HepG2 (cell line): Measurements from ENCODE around the gene FURIN. TPM values are rescaled to one million over a fixed set of nuclear protein-coding genes. Genes with fewer than 3 reads are reported as not detected.

Source experiments
- AGO1 ChIP-seq: fragments of 200-400 bp; formaldehyde crosslinking; IDR thresholded peaks from 2 replicates; pipeline ENCODE4 v1.6.1; 2017; ENCODE audit warnings: mild to moderate bottlenecking, low read depth, low read length, moderate library complexity; ENCODE audit not compliant: poor library complexity, severe bottlenecking
- ELK4 ChIP-seq: sonication (generic); formaldehyde crosslinking; IDR thresholded peaks from 2 replicates; pipeline ENCODE4 v1.9.0; 2021; ENCODE audit warnings: missing genetic modification reagents, borderline replicate concordance
- GATAD2A ChIP-seq: IDR thresholded peaks from 2 replicates; pipeline ENCODE4 v1.6.1; 2016
- KAT8 ChIP-seq: IDR thresholded peaks from 2 replicates; pipeline ENCODE4 v1.6.1; 2016; ENCODE audit warnings: missing genetic modification reagents, missing compliant biosample characterization
- KDM4B ChIP-seq: sonication (generic); formaldehyde crosslinking; IDR thresholded peaks from 2 replicates; pipeline ENCODE4 v1.4.0; 2020; ENCODE audit warnings: missing genetic modification reagents
- MEIS2 ChIP-seq: sonication (generic); formaldehyde crosslinking; IDR thresholded peaks from 2 replicates; pipeline ENCODE4 v1.9.0; 2021; ENCODE audit warnings: mild to moderate bottlenecking, missing genetic modification reagents
- PCBP1 ChIP-seq: fragments of 200-400 bp; formaldehyde crosslinking; IDR thresholded peaks from 2 replicates; pipeline ENCODE4 v1.6.1; 2017; ENCODE audit warnings: mild to moderate bottlenecking, low read depth, low read length, borderline replicate concordance
- SETDB1 ChIP-seq: sonication (generic); formaldehyde crosslinking; IDR thresholded peaks from 2 replicates; pipeline ENCODE4 v1.5.1; 2020; ENCODE audit warnings: missing genetic modification reagents, mild to moderate bottlenecking, borderline replicate concordance
- SP5 ChIP-seq: IDR thresholded peaks from 2 replicates; pipeline ENCODE4 v1.6.1; 2016; ENCODE audit warnings: low read depth, borderline replicate concordance
- SSRP1 ChIP-seq: IDR thresholded peaks from 2 replicates; pipeline ENCODE4 v1.6.1; 2016; ENCODE audit warnings: control low read depth
- THAP7 ChIP-seq: sonication (generic); formaldehyde crosslinking; IDR thresholded peaks from 2 replicates; pipeline ENCODE4 v1.8.1; 2023; ENCODE audit warnings: mild to moderate bottlenecking, missing genetic modification reagents
- ZNF224 ChIP-seq: sonication (generic); formaldehyde crosslinking; IDR thresholded peaks from 2 replicates; pipeline ENCODE4 v1.5.0; 2020; ENCODE audit warnings: mild to moderate bottlenecking, missing genetic modification reagents
- ZNF331 ChIP-seq: sonication (generic); formaldehyde crosslinking; IDR thresholded peaks from 2 replicates; pipeline ENCODE4 v1.4.0; 2020; ENCODE audit warnings: missing genetic modification reagents
- ZNF350 ChIP-seq: sonication (generic); formaldehyde crosslinking; IDR thresholded peaks from 2 replicates; pipeline ENCODE4 v1.4.0; 2020; ENCODE audit warnings: mild to moderate bottlenecking, low read depth, missing genetic modification reagents, borderline replicate concordance
- ZNF468 ChIP-seq: sonication (generic); formaldehyde crosslinking; IDR thresholded peaks from 2 replicates; pipeline ENCODE4 v1.8.0; 2022; ENCODE audit warnings: mild to moderate bottlenecking, moderate library complexity, missing genetic modification reagents
- ZNF879 ChIP-seq: sonication (generic); formaldehyde crosslinking; IDR thresholded peaks from 2 replicates; pipeline ENCODE4 v1.8.1; 2023; ENCODE audit warnings: missing genetic modification reagents
- ZSCAN9 ChIP-seq: IDR thresholded peaks from 2 replicates; pipeline ENCODE4 v1.6.1; 2016; ENCODE audit warnings: borderline replicate concordance
- polyA plus RNA-seq, 8 experiments: library from polyadenylated mRNA; depleted of rRNA in 3 of 8; stranded (reverse) in 7 of 8; unstranded in 1 of 8; fragments of >200 nt; fragmentation: Illumina TruSeq in 4 of 8; extraction: Trizol in 4 of 8; gene quantifications; 2 replicates each; pipeline versions ENCODE4 v1.2.1 to v1.2.3, GENCODE V29; 2011 to 2016; ENCODE audit warnings: low read depth in 4 of 8, missing spikeins in 1 of 8, mixed read lengths in 1 of 8; ENCODE audit not compliant: insufficient read depth in 1 of 8
- total RNA-seq, 5 experiments: library from RNA; depleted of rRNA; stranded (reverse); fragments of >200 nt; fragmentation: Illumina TruSeq; extraction: Trizol; gene quantifications; 2 replicates each; pipeline ENCODE4 v1.2.3, GENCODE V29; 2016; ENCODE audit warnings: low read depth in 1 of 5

The FURIN gene
- total and polyA plus RNA-seq, 2 of the 13 experiments (the other 11 are each of a cell fraction or from before 2014, with no cell fraction given) = 15.2 to 17.4 TPM

DNA sequence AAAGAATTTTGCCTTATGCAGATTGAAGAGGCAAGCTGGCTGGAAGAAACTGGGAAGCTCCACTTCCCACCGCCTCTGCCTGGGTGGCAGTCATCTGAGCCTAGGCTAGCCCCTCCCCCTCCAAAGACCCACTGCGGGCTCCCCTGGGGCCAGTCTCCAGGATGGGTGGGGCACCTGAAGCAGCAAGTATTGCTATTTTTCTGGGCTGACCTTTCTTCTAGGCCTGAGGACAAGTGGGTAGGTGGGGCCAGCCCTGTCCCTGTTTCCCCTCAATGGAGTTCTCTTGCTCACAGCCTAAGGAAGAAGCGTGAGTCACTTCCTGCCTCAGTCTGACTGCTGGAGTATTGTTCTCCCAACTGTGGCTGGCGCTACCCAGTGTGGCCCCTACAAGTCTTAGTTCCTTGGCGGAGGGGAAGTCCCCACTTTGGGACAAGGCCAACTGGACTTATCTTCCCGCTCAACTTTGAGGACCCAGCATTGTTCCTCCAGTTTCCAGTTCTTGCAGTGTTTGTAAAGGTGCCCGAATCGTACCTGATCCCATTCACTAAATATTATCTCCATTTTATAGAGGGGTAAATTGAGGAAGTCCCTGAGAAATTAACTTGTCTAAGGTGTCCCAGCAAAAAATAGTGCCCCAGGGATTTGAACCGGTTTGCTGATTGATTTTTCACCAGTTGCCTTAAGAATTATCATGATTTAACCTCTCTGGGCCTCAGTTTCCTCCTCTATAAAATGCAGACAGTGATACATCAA, 1.4 kb downstream of the FURIN start (continued):
- TF ChIP-seq ZNF331 (CRISPR knock-in tag) (no peak), AGO1 (no peak), ZNF224 (CRISPR knock-in tag) (no peak), KAT8 (no peak), ELK4 (CRISPR knock-in tag) (no peak), SP5 (CRISPR knock-in tag) (0 out of 2 replicates have a peak, but pooled peaks have one; percentile 15), KDM4B (CRISPR knock-in tag) (no peak), ZNF468 (CRISPR knock-in tag) (no peak), SETDB1 (CRISPR knock-in tag) (no peak), PCBP1 (no peak), SSRP1 (CRISPR knock-in tag) (no peak), GATAD2A (peak; percentile 34; the same call in 1 of the 2 replicates), MEIS2 (CRISPR knock-in tag) (no peak), ZSCAN9 (CRISPR knock-in tag) (no peak), THAP7 (CRISPR knock-in tag) (no peak), ZNF879 (no peak), ZNF350 (CRISPR knock-in tag) (no peak)
